Ishikawa (cell line): Measurements from ENCODE around the gene SPTAN1.

Source experiments
- CEBPB ChIP-seq: IDR thresholded peaks from 2 replicates; pipeline ENCODE4 v1.6.1; 2012
- CREB1 ChIP-seq: IDR thresholded peaks from 2 replicates; pipeline ENCODE4 v1.6.1; 2012; ENCODE audit warnings: low read depth
- EGR1 ChIP-seq: IDR thresholded peaks from 2 replicates; pipeline ENCODE4 v1.6.1; 2012
- EP300 ChIP-seq: IDR thresholded peaks from 2 replicates; pipeline ENCODE4 v1.6.1; 2012; ENCODE audit warnings: borderline replicate concordance
- FOXM1 ChIP-seq: IDR thresholded peaks from 2 replicates; pipeline ENCODE4 v1.6.1; 2012; ENCODE audit warnings: low read depth, borderline replicate concordance
- NFIC ChIP-seq: IDR thresholded peaks from 2 replicates; pipeline ENCODE4 v1.6.1; 2012
- RAD21 ChIP-seq: IDR thresholded peaks from 2 replicates; pipeline ENCODE4 v1.6.1; 2012; ENCODE audit warnings: low read depth
- TAF1 ChIP-seq: IDR thresholded peaks from 2 replicates; pipeline ENCODE4 v1.6.1; 2012; ENCODE audit warnings: low read depth, mild to moderate bottlenecking
- TCF12 ChIP-seq: IDR thresholded peaks from 2 replicates; pipeline ENCODE4 v1.6.1; 2012; ENCODE audit warnings: low read depth
- TEAD4 ChIP-seq: IDR thresholded peaks from 2 replicates; pipeline ENCODE4 v1.6.1; 2012
- YY1 ChIP-seq: IDR thresholded peaks from 2 replicates; pipeline ENCODE4 v1.6.1; 2012; ENCODE audit warnings: low read depth
- ZBTB7A ChIP-seq: IDR thresholded peaks from 2 replicates; pipeline ENCODE4 v1.6.1; 2012; ENCODE audit warnings: low read depth
- TF ChIP-seq, protein P1 (sequence below): IDR thresholded peaks from 2 replicates; pipeline ENCODE4 v1.6.1; 2012
- TF ChIP-seq, protein P2 (sequence below): IDR thresholded peaks from 2 replicates; pipeline ENCODE4 v1.6.1; 2012; ENCODE audit warnings: low read depth, mild to moderate bottlenecking
- TF ChIP-seq, protein P3 (sequence below): IDR thresholded peaks from 2 replicates; pipeline ENCODE4 v1.6.1; 2012

Gene SPTAN1

DNA sequence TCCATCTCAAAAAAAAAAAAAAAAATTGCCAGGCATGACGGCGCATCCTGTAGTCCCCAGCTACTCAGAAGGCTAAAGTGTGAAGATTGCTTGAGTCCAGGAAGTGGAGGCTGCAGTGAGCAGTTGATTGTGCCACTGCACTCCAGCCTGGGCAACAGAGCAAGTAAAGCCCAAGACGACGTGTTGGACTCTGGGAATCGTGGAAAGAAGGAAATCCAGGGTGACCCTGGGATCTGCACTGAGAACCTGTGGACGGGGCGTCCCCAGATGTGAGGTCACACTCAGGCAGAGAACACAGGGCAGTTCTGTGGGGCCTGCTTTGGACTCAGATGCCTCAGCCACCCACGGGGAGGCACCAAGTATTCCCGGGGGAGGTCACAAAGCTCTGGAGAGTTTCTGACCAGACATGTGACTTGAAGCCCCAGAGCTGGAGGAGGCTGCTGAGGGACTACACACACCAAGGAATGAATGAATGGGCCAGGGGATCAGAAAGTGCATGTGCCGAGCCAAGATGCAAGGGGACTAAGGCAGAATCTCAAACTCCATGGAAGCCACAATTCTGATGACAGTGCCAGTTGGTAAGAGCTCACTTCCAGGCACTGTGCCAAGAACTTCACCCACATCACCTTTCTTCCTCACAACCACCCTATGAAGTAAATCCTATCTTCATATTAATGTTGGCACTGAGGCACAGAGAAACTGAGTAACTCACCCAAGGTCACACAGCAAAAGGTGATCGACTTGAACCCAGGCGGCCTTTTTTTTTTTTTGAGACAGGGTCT lies 91.3 kb downstream of the SPTAN1 start:
- TF ChIP-seq NFIC, result 0 out of 2 replicates have a peak, but pooled peaks have one; percentile 7
- TF ChIP-seq TCF12, result no peak

DNA sequence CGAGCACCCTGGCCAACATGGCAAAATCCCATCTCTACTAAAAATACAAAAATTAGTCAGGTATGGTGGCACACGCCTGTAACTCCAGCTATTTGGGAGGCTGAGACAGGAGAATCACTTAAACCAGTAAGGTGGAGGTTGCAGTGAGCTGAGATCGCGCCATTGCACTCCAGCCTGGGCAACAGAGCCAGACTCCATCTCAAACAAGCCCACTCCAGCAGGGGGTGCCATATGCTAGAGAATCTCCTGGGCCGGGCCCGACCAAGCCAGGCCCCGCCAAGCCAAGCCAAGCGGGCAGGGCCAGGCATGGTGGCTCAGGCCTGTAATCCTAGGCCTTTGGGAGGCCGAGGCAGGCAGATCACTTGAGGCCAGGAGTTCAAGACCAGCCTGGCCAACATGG lies 95.8 kb downstream of the SPTAN1 start:
- TF ChIP-seq RAD21, result peak; percentile 37; the same call in 1 of the 2 replicates

DNA sequence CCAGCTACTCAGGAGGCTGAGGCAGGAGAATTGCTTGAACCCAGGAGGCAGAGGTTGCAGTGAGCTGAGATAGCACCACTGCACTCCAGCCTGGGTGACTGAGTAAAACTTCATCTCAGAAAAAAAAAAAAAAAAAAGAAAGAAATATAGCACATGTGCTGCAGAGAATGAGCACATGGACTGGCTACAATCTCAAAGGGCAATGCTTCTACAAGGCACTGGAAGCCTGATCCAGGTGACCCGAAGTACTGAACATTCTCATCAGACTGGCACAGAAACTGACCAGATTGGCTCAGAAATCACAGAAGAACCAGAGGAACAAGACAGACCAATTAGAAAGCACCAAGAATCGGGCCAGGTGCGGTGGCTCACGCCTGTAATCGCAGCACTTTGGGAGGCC lies 99.4 kb downstream of the SPTAN1 start:
- TF ChIP-seq, protein P1, sequence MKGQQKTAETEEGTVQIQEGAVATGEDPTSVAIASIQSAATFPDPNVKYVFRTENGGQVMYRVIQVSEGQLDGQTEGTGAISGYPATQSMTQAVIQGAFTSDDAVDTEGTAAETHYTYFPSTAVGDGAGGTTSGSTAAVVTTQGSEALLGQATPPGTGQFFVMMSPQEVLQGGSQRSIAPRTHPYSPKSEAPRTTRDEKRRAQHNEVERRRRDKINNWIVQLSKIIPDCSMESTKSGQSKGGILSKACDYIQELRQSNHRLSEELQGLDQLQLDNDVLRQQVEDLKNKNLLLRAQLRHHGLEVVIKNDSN, result no peak
- no peak for TF ChIP-seq EGR1
- TF ChIP-seq, protein P2, sequence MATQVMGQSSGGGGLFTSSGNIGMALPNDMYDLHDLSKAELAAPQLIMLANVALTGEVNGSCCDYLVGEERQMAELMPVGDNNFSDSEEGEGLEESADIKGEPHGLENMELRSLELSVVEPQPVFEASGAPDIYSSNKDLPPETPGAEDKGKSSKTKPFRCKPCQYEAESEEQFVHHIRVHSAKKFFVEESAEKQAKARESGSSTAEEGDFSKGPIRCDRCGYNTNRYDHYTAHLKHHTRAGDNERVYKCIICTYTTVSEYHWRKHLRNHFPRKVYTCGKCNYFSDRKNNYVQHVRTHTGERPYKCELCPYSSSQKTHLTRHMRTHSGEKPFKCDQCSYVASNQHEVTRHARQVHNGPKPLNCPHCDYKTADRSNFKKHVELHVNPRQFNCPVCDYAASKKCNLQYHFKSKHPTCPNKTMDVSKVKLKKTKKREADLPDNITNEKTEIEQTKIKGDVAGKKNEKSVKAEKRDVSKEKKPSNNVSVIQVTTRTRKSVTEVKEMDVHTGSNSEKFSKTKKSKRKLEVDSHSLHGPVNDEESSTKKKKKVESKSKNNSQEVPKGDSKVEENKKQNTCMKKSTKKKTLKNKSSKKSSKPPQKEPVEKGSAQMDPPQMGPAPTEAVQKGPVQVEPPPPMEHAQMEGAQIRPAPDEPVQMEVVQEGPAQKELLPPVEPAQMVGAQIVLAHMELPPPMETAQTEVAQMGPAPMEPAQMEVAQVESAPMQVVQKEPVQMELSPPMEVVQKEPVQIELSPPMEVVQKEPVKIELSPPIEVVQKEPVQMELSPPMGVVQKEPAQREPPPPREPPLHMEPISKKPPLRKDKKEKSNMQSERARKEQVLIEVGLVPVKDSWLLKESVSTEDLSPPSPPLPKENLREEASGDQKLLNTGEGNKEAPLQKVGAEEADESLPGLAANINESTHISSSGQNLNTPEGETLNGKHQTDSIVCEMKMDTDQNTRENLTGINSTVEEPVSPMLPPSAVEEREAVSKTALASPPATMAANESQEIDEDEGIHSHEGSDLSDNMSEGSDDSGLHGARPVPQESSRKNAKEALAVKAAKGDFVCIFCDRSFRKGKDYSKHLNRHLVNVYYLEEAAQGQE, result no peak
- no peak for TF ChIP-seq RAD21
- TF ChIP-seq EP300, result no peak
- no peak for TF ChIP-seq TEAD4
- no peak for TF ChIP-seq CEBPB
- no peak for TF ChIP-seq TCF12
- no peak for TF ChIP-seq CREB1
- no peak for TF ChIP-seq FOXM1
- TF ChIP-seq TAF1, result no peak

DNA sequence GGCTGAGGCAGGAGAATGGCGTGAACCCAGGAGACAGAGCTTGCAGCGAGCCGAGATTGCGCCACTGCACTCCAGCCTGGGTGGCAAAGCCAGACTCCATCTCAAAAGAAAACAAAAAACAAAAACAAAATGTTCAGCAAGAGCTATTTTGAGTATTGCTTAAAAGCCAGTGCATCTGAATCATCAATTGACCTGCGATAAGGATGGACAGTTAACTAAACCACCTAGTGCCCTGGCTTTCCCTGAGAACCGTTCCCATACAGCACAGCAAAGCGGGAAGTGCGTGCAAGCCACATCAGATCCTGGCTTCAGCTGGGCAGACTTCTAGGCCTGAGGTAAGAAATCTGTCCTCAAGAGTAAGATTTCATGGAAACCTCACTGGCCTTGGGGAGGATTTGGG lies 101.5 kb downstream of the SPTAN1 start:
- no peak for TF ChIP-seq TEAD4
- TF ChIP-seq, protein P3, sequence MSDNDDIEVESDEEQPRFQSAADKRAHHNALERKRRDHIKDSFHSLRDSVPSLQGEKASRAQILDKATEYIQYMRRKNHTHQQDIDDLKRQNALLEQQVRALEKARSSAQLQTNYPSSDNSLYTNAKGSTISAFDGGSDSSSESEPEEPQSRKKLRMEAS, result no peak
- TF ChIP-seq, protein P2, result no peak
- no peak for TF ChIP-seq RAD21
- no peak for TF ChIP-seq TCF12
- no peak for TF ChIP-seq NFIC
- no peak for TF ChIP-seq ZBTB7A
- TF ChIP-seq, protein P1, result no peak
- TF ChIP-seq CEBPB, result no peak
- no peak for TF ChIP-seq YY1
- no peak for TF ChIP-seq CREB1
- TF ChIP-seq EP300, result no peak
- no peak for TF ChIP-seq EGR1
- TF ChIP-seq TAF1, result no peak
- no peak for TF ChIP-seq FOXM1

DNA sequence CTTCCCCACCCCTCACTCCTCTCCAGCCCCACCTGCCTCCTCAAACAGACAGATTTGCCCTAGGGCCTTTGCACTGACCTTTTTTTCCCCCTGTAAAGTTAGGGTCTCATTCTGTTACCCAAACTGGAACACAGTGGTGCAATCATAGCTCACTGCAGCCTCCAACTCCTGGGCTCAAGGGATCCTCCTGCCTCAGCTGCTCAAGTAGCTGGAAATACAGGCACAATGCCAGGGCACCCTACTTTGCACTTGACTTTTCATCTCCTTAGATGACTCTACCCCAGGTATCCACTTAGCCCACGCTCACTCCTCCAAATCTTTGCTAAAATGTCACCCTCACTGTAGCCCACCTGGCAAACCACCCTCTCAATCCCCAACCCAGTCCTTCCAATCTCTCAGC lies 102.1 kb downstream of the SPTAN1 start:
- no peak for TF ChIP-seq NFIC
- TF ChIP-seq, protein P1, result no peak
- no peak for TF ChIP-seq EP300

DNA sequence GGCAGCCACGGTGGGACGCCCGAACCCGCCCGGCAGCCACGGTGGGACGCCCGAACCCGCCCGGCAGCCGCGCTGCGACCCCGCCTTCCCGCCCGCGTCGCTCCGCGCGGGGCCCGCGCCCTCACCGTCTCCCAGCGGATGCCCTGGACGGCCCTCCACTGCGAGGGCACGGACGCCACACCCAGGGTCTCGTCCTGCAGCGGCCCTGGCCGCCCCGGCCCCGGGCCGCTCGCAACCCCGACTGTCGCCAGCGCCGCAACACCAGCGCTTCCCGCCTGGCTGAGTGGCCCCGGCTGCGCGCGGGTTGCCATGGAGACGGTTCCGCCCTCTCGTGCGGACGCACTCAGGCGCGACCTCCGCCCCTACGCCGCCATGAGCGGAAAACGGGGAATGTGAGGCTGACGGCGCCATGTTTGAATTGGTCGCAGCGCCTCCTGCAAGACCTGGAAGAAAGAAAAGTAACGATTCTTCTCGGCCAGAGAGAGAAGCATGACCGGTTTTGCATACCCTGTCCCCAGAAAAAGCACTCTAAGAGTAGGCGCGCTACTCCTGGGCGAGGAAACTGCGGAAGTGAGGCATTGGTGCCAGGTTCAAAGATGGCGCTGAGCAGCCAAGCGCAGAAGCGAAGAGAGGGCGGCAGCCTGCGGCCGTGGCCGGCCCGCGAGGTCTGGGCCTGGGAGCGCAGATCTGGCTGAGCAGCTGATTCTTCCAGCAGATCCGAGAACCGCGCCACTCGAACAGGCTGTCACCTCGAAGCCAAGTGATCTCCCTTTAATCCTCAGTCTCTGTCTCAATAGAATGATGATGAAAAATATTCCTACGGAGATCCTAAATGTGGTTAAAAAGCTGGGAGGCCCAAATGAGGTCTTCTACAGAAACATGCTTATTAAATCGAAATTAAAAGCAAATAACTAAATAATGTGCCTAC lies 104.3 kb downstream of the SPTAN1 start, which contains the start of gene DYNC2I2:
TSS of gene DYNC2I2 (minus strand) at position 432 of the 928 bp plus-strand sequence. CDS start at position 311, 121 bp downstream.
- TF ChIP-seq CEBPB, result no peak
- TF ChIP-seq FOXM1, result peak; percentile 35; the same call in 1 of the 2 replicates
- no peak for TF ChIP-seq EP300
- TF ChIP-seq ZBTB7A, result 0 out of 2 replicates have a peak, but pooled peaks have one; percentile 62
- peak; percentile 99 for TF ChIP-seq YY1
- peak; percentile 95 for TF ChIP-seq TEAD4
- peak; percentile 72 for TF ChIP-seq TCF12
- no peak for TF ChIP-seq NFIC
- TF ChIP-seq, protein P1, result 0 out of 2 replicates have a peak, but pooled peaks have one; percentile 25
- peak; percentile 96 for TF ChIP-seq EGR1
- TF ChIP-seq, protein P3, result peak; percentile 85
- TF ChIP-seq TAF1, result peak; percentile 94
- TF ChIP-seq, protein P2, result no peak
- no peak for TF ChIP-seq RAD21
- no peak for TF ChIP-seq CREB1
